ENCODE results near the gene ZCCHC10. TPM values are rescaled to one million over a fixed set of nuclear protein-coding genes. Genes with fewer than 3 reads are reported as not detected.
"Not testable (repeated sequence)": the region's sequence is repeated elsewhere in the genome, so short reads cannot be mapped to it uniquely, and the experiment has no call there.

Gene ZCCHC10
- total RNA-seq, 4 donors from 2014 or later = 19.1 to 37.4 (median 25.7) TPM

DNA sequence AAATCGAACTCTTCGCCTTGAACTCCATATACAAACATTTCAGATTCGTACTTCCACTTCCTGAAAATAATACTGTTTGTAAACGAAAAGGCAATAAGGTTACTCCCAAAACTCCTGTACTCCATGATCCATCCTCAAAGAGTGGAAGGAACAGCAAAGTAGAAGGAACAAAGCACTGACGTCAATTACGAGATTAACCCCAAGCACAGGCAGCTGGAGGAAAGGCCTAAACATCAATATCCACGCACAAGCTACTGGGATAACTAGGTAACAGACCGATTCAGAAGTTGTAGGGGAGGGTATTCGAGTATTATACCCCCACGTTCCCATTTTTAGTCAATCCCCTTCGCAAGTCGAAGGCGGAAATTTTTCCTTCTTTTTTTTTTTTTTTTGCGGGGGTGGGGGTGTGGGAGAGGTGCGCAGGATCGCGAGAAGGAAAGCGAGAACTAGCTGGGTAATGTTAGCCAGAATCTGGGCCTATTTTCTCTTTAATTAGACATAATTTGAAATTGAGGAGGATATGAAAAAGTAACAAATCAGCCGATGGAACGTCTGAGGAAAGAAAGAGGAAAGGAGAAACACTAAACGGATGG lies 63.8 kb downstream of the ZCCHC10 start:
- peak; percentile 32 for DNase-seq
- Histone ChIP-seq H3K4me1 (peaks cover 4 to 36% (median 26%) of the 10 kb centered on the region in 4 donors), H3K36me3 (no peaks in the 10 kb centered on the region), H3K4me3 (peak overlapping the region; percentile 72 to 90 (median 82)), H3K9me3 (no peaks in the 10 kb centered on the region), H3K27ac (peak overlapping the region; percentile 98 to 100 (median 98)), H3K27me3 (no peaks in the 10 kb centered on the region)
- TF ChIP-seq POLR2A (IDR thresholded peaks at IDR 0.05) (peak; percentile 30), EP300 (IDR thresholded peaks at IDR 0.05; ENCODE audit: low read depth) (no peak), POLR2AphosphoS5 (IDR thresholded peaks at IDR 0.05) (peak; percentile 58 to 68 (median 64))
- in situ Hi-C loops (cut with MboI; ENCODE audit: low pct_ligation_motif_present in 1 of 4, low pct_unique_long_range_greater_than_20kb in 1 of 4, low sequenced_read_pairs in 3 of 4) (no loop called here), intact Hi-C loops (cut with DNase I; ENCODE audit: low total_unique reads) (loop anchor here (2.0 to 5.0 kb wide), 2 partner anchors 90 to 750 kb away; partner anchors contain the start of gene HSPA4)
- 0% methylated on average over 18 to 21 of the region's 21 CpGs for WGBS, 2 donors (ENCODE audit: low coverage in 1 of 2)

DNA sequence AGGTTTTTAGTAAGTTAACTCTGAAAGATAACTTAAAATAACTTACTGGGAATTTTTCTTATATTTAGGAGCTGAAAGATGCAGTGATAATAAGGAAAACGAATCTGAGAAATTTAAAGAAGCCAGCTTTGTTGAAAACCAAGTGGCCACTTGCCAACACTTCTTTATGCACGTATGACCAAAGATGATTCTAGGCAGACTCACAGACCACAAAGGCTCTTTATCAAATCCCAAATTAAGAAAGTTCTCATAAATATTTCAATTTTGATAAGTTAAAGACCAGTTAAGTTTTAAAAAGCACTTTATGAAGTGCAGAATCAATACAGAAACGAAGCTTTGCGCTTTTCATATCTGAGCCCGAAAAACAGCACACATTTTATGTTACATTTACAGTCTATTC lies 64.5 kb downstream of the ZCCHC10 start:
- Histone ChIP-seq H3K27me3 (no peaks in the 10 kb centered on the region), H3K9me3 (no peaks in the 10 kb centered on the region), H3K36me3 (no peaks in the 10 kb centered on the region), H3K4me3 (peak overlapping the region in 3 of 4 donors; percentile 72 to 90 (median 86)), H3K27ac (peak overlapping the region; percentile 98 to 100 (median 98)), H3K4me1 (peaks cover 4 to 39% (median 27%) of the 10 kb centered on the region in 4 donors)
- in situ Hi-C loops (cut with MboI; ENCODE audit: low pct_ligation_motif_present in 1 of 4, low pct_unique_long_range_greater_than_20kb in 1 of 4, low sequenced_read_pairs in 3 of 4) (no loop called here), intact Hi-C loops (cut with DNase I; ENCODE audit: low total_unique reads) (loop anchor here (2.0 to 5.0 kb wide), 2 partner anchors 91 to 750 kb away; partner anchors contain the start of gene HSPA4)
- no peak for TF ChIP-seq EP300 (IDR thresholded peaks at IDR 0.05; ENCODE audit: low read depth)
- TF ChIP-seq, protein P1, sequence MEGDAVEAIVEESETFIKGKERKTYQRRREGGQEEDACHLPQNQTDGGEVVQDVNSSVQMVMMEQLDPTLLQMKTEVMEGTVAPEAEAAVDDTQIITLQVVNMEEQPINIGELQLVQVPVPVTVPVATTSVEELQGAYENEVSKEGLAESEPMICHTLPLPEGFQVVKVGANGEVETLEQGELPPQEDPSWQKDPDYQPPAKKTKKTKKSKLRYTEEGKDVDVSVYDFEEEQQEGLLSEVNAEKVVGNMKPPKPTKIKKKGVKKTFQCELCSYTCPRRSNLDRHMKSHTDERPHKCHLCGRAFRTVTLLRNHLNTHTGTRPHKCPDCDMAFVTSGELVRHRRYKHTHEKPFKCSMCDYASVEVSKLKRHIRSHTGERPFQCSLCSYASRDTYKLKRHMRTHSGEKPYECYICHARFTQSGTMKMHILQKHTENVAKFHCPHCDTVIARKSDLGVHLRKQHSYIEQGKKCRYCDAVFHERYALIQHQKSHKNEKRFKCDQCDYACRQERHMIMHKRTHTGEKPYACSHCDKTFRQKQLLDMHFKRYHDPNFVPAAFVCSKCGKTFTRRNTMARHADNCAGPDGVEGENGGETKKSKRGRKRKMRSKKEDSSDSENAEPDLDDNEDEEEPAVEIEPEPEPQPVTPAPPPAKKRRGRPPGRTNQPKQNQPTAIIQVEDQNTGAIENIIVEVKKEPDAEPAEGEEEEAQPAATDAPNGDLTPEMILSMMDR (IDR thresholded peaks at IDR 0.05) = no peak
- no peak for TF ChIP-seq POLR2A (IDR thresholded peaks at IDR 0.05)
- TF ChIP-seq POLR2AphosphoS5 (IDR thresholded peaks at IDR 0.05) = no peak
- DNase-seq = no peak
- 5 to 11% methylated on average over 5 of the region's 5 CpGs for WGBS, 2 donors (ENCODE audit: low coverage in 1 of 2)

DNA sequence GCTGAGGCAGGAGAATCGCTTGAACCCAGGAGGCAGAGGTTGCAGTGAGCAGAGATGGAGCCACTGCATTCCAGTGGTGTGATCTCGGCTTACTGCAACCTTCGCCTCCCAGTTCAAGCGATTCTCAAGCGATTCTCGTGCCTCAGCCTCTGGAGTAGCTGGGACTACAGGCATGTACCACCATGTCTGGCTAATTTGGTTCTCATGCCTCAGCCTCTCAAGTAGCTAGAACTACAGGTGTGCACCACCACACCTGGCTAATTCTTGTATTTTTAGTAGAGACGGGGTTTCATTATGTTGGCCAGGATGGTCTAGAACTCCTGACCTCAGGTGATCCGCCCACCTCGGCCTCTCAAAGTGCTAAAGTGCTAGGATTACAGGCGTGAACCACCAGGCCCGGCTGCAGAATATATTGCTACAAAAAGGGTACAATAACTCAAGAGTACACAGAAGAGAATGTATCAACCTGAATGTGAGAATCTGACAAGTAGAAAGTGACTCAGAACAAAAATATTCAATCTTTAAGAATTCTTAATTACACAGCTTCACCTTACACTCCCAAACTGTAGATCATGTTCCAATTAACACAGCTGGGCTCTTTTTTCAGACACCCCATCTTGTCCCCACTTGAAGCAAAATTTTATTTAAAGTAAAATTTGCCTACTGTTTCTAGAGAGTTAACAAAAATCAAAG lies 65.1 kb downstream of the ZCCHC10 start:
- H3K36me3 ChIP-seq; H3K9me3 ChIP-seq; in situ Hi-C loops (cut with MboI; ENCODE audit: low pct_ligation_motif_present in 1 of 4, low pct_unique_long_range_greater_than_20kb in 1 of 4, low sequenced_read_pairs in 3 of 4); H3K27me3 ChIP-seq; DNase-seq: not testable (repeated sequence)
- H3K4me3 ChIP-seq = peak overlapping the region in 1 of 4 donors; percentile 72
- WGBS, 2 donors (ENCODE audit: low coverage in 1 of 2) = 89 to 92% methylated on average over 4 to 11 of the region's 11 CpGs
- peak overlapping the region; percentile 98 to 100 (median 98) for H3K27ac ChIP-seq
- H3K4me1 ChIP-seq = peaks cover 4 to 39% (median 27%) of the 10 kb centered on the region in 4 donors
- intact Hi-C loops (cut with DNase I; ENCODE audit: low total_unique reads) = loop anchor here (5.0 kb wide), 1 partner anchor 749 kb away; no protein-coding TSS in a partner anchor

DNA sequence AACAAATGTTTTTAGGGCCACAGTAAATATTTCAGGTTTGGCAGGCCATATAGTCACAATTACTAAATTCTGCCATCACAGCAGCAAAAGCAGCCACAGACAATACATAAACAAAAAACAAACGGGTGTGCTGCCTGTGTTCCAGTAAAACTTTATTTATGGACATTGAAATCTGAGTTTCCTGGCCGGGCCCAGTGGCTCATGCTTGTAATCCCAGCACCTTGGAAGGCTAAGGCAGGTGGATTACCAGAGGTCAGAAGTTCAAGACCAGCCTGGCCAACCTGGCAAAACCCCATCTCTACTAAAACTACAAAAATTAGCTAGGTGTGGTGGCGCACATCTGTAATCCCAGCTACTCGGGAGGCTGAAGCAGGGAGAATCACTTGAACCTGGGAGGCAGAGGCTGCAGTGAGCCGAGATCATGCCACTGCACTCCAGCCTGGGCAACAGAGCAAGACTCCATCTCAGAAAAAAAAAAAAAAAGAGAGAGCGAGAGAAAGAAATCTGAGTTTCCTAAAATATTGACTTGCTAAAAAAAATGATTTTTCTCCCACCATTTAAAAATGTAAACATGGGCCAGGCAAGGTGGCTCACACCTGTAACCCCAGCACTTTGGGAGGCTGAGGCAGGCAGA lies 70.1 kb downstream of the ZCCHC10 start:
- peaks cover under 1 to 49% (median 19%) of the 10 kb centered on the region in 4 donors for H3K4me1 ChIP-seq
- H3K27me3 ChIP-seq; intact Hi-C loops (cut with DNase I; ENCODE audit: low total_unique reads); H3K9me3 ChIP-seq; in situ Hi-C loops (cut with MboI; ENCODE audit: low pct_ligation_motif_present in 1 of 4, low pct_unique_long_range_greater_than_20kb in 1 of 4, low sequenced_read_pairs in 3 of 4); H3K4me3 ChIP-seq; H3K36me3 ChIP-seq; H3K27ac ChIP-seq; DNase-seq: not testable (repeated sequence)
- WGBS, 2 donors (ENCODE audit: low coverage in 1 of 2) = 85 to 86% methylated on average over 3 to 6 of the region's 6 CpGs

DNA sequence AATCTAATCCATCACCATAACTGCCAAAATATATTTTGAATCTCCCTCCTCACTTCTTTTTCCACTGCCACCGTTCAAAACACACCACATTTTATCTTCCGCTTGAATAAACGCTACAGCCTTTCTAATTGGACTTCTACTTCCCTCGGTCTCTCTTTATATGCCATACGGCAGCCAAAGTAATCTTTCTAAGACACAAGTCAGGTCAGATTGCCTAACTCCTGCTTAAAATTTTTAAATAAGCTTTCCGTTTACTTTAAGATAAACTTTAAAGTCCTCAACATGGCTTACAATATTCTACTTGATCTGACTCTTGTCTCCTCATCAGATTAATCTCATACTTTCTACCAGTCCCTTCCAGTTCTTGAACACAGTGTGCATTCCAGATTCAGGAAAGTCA lies 72.6 kb downstream of the ZCCHC10 start:
- Histone ChIP-seq H3K4me3 (no peak overlapping the region), H3K36me3 (no peaks in the 10 kb centered on the region), H3K27ac (no peak overlapping the region), H3K4me1 (peaks cover 0 to 29% (median 6%) of the 10 kb centered on the region in 4 donors), H3K27me3 (no peaks in the 10 kb centered on the region), H3K9me3 (no peaks in the 10 kb centered on the region)
- no peak for DNase-seq
- WGBS, 2 donors (ENCODE audit: low coverage in 1 of 2) = 64 to 88% methylated on average over 6 of the region's 6 CpGs
- TF ChIP-seq POLR2A (IDR thresholded peaks at IDR 0.05) (no peak), EP300 (IDR thresholded peaks at IDR 0.05; ENCODE audit: low read depth) (no peak), POLR2AphosphoS5 (IDR thresholded peaks at IDR 0.05) (no peak)
- TF ChIP-seq, protein P1 (IDR thresholded peaks at IDR 0.05) = no peak
- intact Hi-C loops (cut with DNase I; ENCODE audit: low total_unique reads) = loop anchor here (5.0 kb wide), 1 partner anchor 809 kb away; no protein-coding TSS in a partner anchor
- in situ Hi-C loops (cut with MboI; ENCODE audit: low pct_ligation_motif_present in 1 of 4, low pct_unique_long_range_greater_than_20kb in 1 of 4, low sequenced_read_pairs in 3 of 4) = no loop called here

Data from transverse colon (tissue), 4 donors.